SK-N-SH (cell line): Measurements from ENCODE around the gene ROR2. TPM values are rescaled to one million over a fixed set of nuclear protein-coding genes. Genes with fewer than 3 reads are reported as not detected.

Experiments
- CTCF ChIA-PET: fragments of 300-600, 350-600 bp; formaldehyde crosslinking; extraction: SDS; loops from one replicate; lab custom pipeline; 2021; lab: Yijun Ruan, JAX
- POLR2A ChIA-PET: fragments of 350-600 bp; sonication (Branson Sonifier 250); formaldehyde crosslinking; extraction: SDS; loops from one replicate; lab custom pipeline; 2020; ENCODE audit warnings: antibody characterized with exemption, inconsistent platforms; lab: Yijun Ruan, JAX
- DNase-seq: peaks from one replicate; pipeline ENCODE4 v3.0.0; 2012
- H2AFZ ChIP-seq: fragments of 200-600 bp; sonication (generic); 2 replicates; pipeline ENCODE4 v1.8.1; 2016; ENCODE audit warnings: antibody characterized with exemption, mild to moderate bottlenecking, low read depth
- H3F3A ChIP-seq: fragments of 200-600 bp; sonication (generic); replicated peaks from 2 replicates; pipeline ENCODE3; 2016; ENCODE audit warnings: antibody characterized with exemption, mild to moderate bottlenecking; ENCODE audit not compliant: insufficient read depth
- H3K27ac ChIP-seq, 2 experiments: fragments of 200-500 bp in 1 of 2; fragments of 200-600 bp in 1 of 2; sonication (Bioruptor generic) in 1 of 2; sonication (generic), shearing (Covaris generic) in 1 of 2; 2 replicates each; pipeline versions ENCODE4 v1.5.1 to v1.6.1; 2014 to 2016; ENCODE audit warnings: low read depth in 2 of 2, inconsistent platforms in 1 of 2, low read length in 1 of 2, mild to moderate bottlenecking in 1 of 2, mixed read lengths in 1 of 2
- H3K27me3 ChIP-seq: fragments of 200-600 bp; sonication (generic), shearing (Covaris generic); 2 replicates; pipeline ENCODE4 v1.6.1; 2016; ENCODE audit warnings: mixed run types; ENCODE audit not compliant: insufficient read depth
- H3K36me3 ChIP-seq, 2 experiments: fragments of 200-500 bp in 1 of 2; fragments of 200-600 bp in 1 of 2; sonication (Bioruptor generic) in 1 of 2; sonication (generic) in 1 of 2; replicated peaks in 1 of 2; 2 replicates each; pipeline versions ENCODE3 to v1.5.1; 2014 to 2016; ENCODE audit warnings: low read length in 1 of 2, mild to moderate bottlenecking in 1 of 2; ENCODE audit not compliant: insufficient read depth in 2 of 2, control insufficient read depth in 1 of 2
- H3K4me1 ChIP-seq, 2 experiments: fragments of 200-500 bp in 1 of 2; fragments of 200-600 bp in 1 of 2; sonication (Bioruptor generic) in 1 of 2; sonication (generic), shearing (Covaris generic) in 1 of 2; 2 replicates each; pipeline versions ENCODE4 v1.5.1 to v1.6.1; 2014 to 2016; ENCODE audit warnings: low read depth in 1 of 2, low read length in 1 of 2, mixed run types in 1 of 2; ENCODE audit not compliant: insufficient read depth in 2 of 2, control insufficient read depth in 1 of 2
- H3K4me2 ChIP-seq: fragments of 200-600 bp; sonication (generic), shearing (Covaris generic); 2 replicates; pipeline ENCODE4 v1.6.1; 2017; ENCODE audit warnings: mixed run types
- H3K4me3 ChIP-seq, 2 experiments: fragments of 200-500 bp in 1 of 2; fragments of 200-600 bp in 1 of 2; sonication (Bioruptor generic) in 1 of 2; sonication (generic), shearing (Covaris generic) in 1 of 2; 2 replicates each; pipeline versions ENCODE4 v1.5.1 to v1.8.1; 2014 to 2016; ENCODE audit warnings: low read depth in 2 of 2, inconsistent platforms in 1 of 2, low read length in 1 of 2, mild to moderate bottlenecking in 1 of 2, mixed read lengths in 1 of 2, moderate library complexity in 1 of 2
- H3K79me2 ChIP-seq: fragments of 200-600 bp; sonication (generic); 2 replicates; pipeline ENCODE4 v1.8.1; 2017; ENCODE audit warnings: mild to moderate bottlenecking; ENCODE audit not compliant: insufficient read depth
- H3K9ac ChIP-seq: fragments of 200-600 bp; sonication (generic); 2 replicates; pipeline ENCODE4 v1.6.1; 2017; ENCODE audit warnings: mixed run types
- H3K9me2 ChIP-seq: fragments of 200-600 bp; sonication (generic); 2 replicates; pipeline ENCODE4 v1.6.1; 2017; ENCODE audit warnings: mixed run types
- H3K9me3 ChIP-seq: fragments of 200-600 bp; sonication (generic); 2 replicates; pipeline ENCODE4 v1.6.1; 2017; ENCODE audit warnings: mixed run types, mild to moderate bottlenecking, moderate library complexity
- H4K20me1 ChIP-seq: fragments of 200-600 bp; sonication (generic); 2 replicates; pipeline ENCODE4 v1.6.1; 2017; ENCODE audit warnings: mild to moderate bottlenecking, mixed run types; ENCODE audit not compliant: insufficient read depth
- ELF1 ChIP-seq: IDR thresholded peaks from 2 replicates; pipeline ENCODE4 v1.4.0; 2012
- EP300 ChIP-seq, 2 experiments: IDR thresholded peaks; 2 replicates each; pipeline versions ENCODE4 v1.4.0 to v1.6.1; 2012; ENCODE audit warnings: borderline replicate concordance in 1 of 2, low read depth in 1 of 2, low read length in 1 of 2
- EZH2phosphoT487 ChIP-seq: fragments of 200-600 bp; sonication (generic); IDR thresholded peaks from 2 replicates; pipeline ENCODE4 v1.6.1; 2017; ENCODE audit warnings: low read depth, mixed run types, mild to moderate bottlenecking, antibody characterized with exemption, moderate library complexity, borderline replicate concordance
- FOXM1 ChIP-seq: IDR thresholded peaks from 2 replicates; pipeline ENCODE4 v1.4.0; 2012; ENCODE audit warnings: low read depth, mild to moderate bottlenecking
- GATA2 ChIP-seq: sonication (generic); formaldehyde crosslinking; IDR thresholded peaks from 2 replicates; pipeline ENCODE4 v1.5.0; 2020; ENCODE audit warnings: mild to moderate bottlenecking, missing genetic modification reagents
- NFIC ChIP-seq: IDR thresholded peaks from 2 replicates; pipeline ENCODE4 v1.4.0; 2012; ENCODE audit warnings: borderline replicate concordance
- NRF1 ChIP-seq: IDR thresholded peaks from 2 replicates; pipeline ENCODE4 v1.6.1; 2012; ENCODE audit warnings: low read depth, mild to moderate bottlenecking, low read length
- RAD21 ChIP-seq: IDR thresholded peaks from 2 replicates; pipeline ENCODE4 v1.6.1; 2012; ENCODE audit warnings: mild to moderate bottlenecking, low read length
- RCOR1 ChIP-seq: fragments of 150-350 bp; IDR thresholded peaks from 2 replicates; pipeline ENCODE4 v1.6.1; 2017; ENCODE audit warnings: antibody characterized with exemption, low read length
- RFX5 ChIP-seq: IDR thresholded peaks from 2 replicates; pipeline ENCODE4 v1.6.1; 2012; ENCODE audit warnings: mild to moderate bottlenecking, improper control_type of control experiment, low read length
- RXRA ChIP-seq: IDR thresholded peaks from 2 replicates; pipeline ENCODE4 v1.4.0; 2012; ENCODE audit warnings: low read depth, mild to moderate bottlenecking, borderline replicate concordance
- SMC3 ChIP-seq: IDR thresholded peaks from 2 replicates; pipeline ENCODE4 v1.6.1; 2012; ENCODE audit warnings: low read depth, low read length, improper control_type of control experiment
- TCF12 ChIP-seq: IDR thresholded peaks from 2 replicates; pipeline ENCODE4 v1.4.0; 2012
- WGBS: methylation state at CpG from one replicate; pipeline ENCODE4 v1.1.6; 2017; ENCODE audit warnings: low lambda C conversion rate; 5-methylcytosine and 5-hydroxymethylcytosine counted together
- polyA plus RNA-seq, 3 experiments: library from polyadenylated mRNA; depleted of rRNA; stranded (reverse); fragments of >200 nt; gene quantifications; 2 replicates each; pipeline ENCODE4 v1.2.3, GENCODE V29; 2012
- TF ChIP-seq, protein P1 (sequence below): fragments of 200-600 bp; sonication (generic); IDR thresholded peaks from 2 replicates; pipeline ENCODE4 v1.6.1; 2017; ENCODE audit warnings: antibody characterized with exemption, mild to moderate bottlenecking, moderate library complexity
- TF ChIP-seq, protein P2 (sequence below): IDR thresholded peaks from 2 replicates; pipeline ENCODE4 v1.4.0; 2012; ENCODE audit warnings: low read depth, borderline replicate concordance
- TF ChIP-seq, protein P3 (sequence below): fragments of 150-350 bp; IDR thresholded peaks from 2 replicates; pipeline ENCODE4 v1.6.1; 2016; ENCODE audit warnings: mild to moderate bottlenecking, low read depth, low read length
- TF ChIP-seq, protein P4 (sequence below): IDR thresholded peaks from 2 replicates; pipeline ENCODE4 v1.4.0; 2012; ENCODE audit warnings: low read depth, borderline replicate concordance
- TF ChIP-seq, protein P5 (sequence below): IDR thresholded peaks from 2 replicates; pipeline ENCODE4 v1.4.0; 2012; ENCODE audit warnings: low read depth

Gene ROR2
- polyA plus RNA-seq, 1 of the 3 experiments (the other 2 are of a cell fraction), result 0.43 TPM

DNA sequence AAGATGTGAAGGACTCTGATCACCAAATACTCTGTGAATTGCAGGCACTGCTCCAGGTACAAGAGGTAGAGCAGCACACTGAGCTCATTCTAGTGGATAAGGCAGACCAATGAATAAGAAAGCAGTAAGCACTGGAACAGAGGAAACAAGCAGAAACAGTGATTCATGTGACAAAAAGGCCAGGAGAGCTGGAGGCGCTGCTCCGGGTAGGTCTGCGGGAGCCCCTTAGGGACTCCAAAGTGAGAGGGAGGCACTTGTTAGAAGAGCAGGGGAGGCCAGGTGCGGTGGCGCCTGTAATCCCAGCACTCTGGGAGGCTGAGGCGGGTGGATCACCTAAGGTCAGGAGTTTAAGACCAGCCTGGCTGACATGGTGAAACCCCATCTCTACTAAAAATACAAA, 294.8 kb downstream of the ROR2 start:
- Histone ChIP-seq H3K9ac (no peak overlapping the region), H3K4me2 (no peak overlapping the region), H3F3A (no peaks in the 10 kb centered on the region), H3K27me3 (no peaks in the 10 kb centered on the region; the same call in 1 of the 2 replicates), H3K79me2 (no peaks in the 10 kb centered on the region), H3K27ac (no peak overlapping the region), H3K9me2 (no peaks in the 10 kb centered on the region), H3K4me1 (no peaks in the 10 kb centered on the region), H3K9me3 (no peaks in the 10 kb centered on the region), H4K20me1 (no peaks in the 10 kb centered on the region), H2AFZ (no peak overlapping the region), H3K36me3 (no peaks in the 10 kb centered on the region), H3K4me3 (no peak overlapping the region)
- CTCF ChIA-PET, result interaction anchor here (0.7 to 1.8 kb wide), 6 partner anchors 9 to 618 kb away, joined by 3 to 7 read pairs (median 4); no protein-coding TSS in a partner anchor
- POLR2A ChIA-PET, result no interaction called here
- DNase-seq, result no peak
- 83% methylated on average over 6 of the region's 6 CpGs for WGBS
- TF ChIP-seq TCF12 (no peak), NRF1 (no peak), EP300 (IDR thresholded peaks at IDR 0.05; ENCODE audit: borderline replicate concordance in 1 of 2, low read depth in 1 of 2, low read length in 1 of 2) (no peak), FOXM1 (no peak), GATA2 (CRISPR knock-in tag) (no peak), RCOR1 (no peak), RFX5 (no peak), RXRA (no peak), NFIC (no peak), ELF1 (no peak), SMC3 (no peak), EZH2phosphoT487 (no peak), RAD21 (no peak)
- TF ChIP-seq, protein P1, sequence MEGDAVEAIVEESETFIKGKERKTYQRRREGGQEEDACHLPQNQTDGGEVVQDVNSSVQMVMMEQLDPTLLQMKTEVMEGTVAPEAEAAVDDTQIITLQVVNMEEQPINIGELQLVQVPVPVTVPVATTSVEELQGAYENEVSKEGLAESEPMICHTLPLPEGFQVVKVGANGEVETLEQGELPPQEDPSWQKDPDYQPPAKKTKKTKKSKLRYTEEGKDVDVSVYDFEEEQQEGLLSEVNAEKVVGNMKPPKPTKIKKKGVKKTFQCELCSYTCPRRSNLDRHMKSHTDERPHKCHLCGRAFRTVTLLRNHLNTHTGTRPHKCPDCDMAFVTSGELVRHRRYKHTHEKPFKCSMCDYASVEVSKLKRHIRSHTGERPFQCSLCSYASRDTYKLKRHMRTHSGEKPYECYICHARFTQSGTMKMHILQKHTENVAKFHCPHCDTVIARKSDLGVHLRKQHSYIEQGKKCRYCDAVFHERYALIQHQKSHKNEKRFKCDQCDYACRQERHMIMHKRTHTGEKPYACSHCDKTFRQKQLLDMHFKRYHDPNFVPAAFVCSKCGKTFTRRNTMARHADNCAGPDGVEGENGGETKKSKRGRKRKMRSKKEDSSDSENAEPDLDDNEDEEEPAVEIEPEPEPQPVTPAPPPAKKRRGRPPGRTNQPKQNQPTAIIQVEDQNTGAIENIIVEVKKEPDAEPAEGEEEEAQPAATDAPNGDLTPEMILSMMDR, result no peak
- TF ChIP-seq, protein P2, sequence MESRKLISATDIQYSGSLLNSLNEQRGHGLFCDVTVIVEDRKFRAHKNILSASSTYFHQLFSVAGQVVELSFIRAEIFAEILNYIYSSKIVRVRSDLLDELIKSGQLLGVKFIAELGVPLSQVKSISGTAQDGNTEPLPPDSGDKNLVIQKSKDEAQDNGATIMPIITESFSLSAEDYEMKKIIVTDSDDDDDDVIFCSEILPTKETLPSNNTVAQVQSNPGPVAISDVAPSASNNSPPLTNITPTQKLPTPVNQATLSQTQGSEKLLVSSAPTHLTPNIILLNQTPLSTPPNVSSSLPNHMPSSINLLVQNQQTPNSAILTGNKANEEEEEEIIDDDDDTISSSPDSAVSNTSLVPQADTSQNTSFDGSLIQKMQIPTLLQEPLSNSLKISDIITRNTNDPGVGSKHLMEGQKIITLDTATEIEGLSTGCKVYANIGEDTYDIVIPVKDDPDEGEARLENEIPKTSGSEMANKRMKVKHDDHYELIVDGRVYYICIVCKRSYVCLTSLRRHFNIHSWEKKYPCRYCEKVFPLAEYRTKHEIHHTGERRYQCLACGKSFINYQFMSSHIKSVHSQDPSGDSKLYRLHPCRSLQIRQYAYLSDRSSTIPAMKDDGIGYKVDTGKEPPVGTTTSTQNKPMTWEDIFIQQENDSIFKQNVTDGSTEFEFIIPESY, result no peak
- TF ChIP-seq, protein P3, sequence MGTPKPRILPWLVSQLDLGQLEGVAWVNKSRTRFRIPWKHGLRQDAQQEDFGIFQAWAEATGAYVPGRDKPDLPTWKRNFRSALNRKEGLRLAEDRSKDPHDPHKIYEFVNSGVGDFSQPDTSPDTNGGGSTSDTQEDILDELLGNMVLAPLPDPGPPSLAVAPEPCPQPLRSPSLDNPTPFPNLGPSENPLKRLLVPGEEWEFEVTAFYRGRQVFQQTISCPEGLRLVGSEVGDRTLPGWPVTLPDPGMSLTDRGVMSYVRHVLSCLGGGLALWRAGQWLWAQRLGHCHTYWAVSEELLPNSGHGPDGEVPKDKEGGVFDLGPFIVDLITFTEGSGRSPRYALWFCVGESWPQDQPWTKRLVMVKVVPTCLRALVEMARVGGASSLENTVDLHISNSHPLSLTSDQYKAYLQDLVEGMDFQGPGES, result no peak
- TF ChIP-seq, protein P4, sequence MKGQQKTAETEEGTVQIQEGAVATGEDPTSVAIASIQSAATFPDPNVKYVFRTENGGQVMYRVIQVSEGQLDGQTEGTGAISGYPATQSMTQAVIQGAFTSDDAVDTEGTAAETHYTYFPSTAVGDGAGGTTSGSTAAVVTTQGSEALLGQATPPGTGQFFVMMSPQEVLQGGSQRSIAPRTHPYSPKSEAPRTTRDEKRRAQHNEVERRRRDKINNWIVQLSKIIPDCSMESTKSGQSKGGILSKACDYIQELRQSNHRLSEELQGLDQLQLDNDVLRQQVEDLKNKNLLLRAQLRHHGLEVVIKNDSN, result no peak
- TF ChIP-seq, protein P5, sequence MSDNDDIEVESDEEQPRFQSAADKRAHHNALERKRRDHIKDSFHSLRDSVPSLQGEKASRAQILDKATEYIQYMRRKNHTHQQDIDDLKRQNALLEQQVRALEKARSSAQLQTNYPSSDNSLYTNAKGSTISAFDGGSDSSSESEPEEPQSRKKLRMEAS, result no peak
